PFSK-1 (cell line): ENCODE results near the gene ABCC3.

Source experiments
- POLR2AphosphoS5 ChIP-seq: IDR thresholded peaks from 2 replicates; pipeline ENCODE4 v1.6.1; 2012; ENCODE audit warnings: low read depth, mild to moderate bottlenecking, control low read depth, low read length, moderate library complexity
- SIN3A ChIP-seq: IDR thresholded peaks from 2 replicates; pipeline ENCODE4 v1.6.1; 2012; ENCODE audit warnings: mild to moderate bottlenecking, low read length, moderate library complexity, borderline replicate concordance; ENCODE audit not compliant: insufficient read depth
- TAF1 ChIP-seq: IDR thresholded peaks from 2 replicates; pipeline ENCODE4 v1.6.1; 2012; ENCODE audit warnings: low read length, control low read depth, borderline replicate concordance; ENCODE audit not compliant: insufficient read depth
- TF ChIP-seq, protein P1 (sequence below), 2 experiments: IDR thresholded peaks; 2 replicates each; pipeline versions ENCODE4 v1.6.1 to v1.8.0; 2011 to 2012; ENCODE audit warnings: low read depth in 2 of 2, low read length in 2 of 2, control low read depth in 1 of 2, inconsistent platforms in 1 of 2, mild to moderate bottlenecking in 1 of 2, moderate library complexity in 1 of 2; ENCODE audit not compliant: insufficient read depth in 1 of 2

DNA sequence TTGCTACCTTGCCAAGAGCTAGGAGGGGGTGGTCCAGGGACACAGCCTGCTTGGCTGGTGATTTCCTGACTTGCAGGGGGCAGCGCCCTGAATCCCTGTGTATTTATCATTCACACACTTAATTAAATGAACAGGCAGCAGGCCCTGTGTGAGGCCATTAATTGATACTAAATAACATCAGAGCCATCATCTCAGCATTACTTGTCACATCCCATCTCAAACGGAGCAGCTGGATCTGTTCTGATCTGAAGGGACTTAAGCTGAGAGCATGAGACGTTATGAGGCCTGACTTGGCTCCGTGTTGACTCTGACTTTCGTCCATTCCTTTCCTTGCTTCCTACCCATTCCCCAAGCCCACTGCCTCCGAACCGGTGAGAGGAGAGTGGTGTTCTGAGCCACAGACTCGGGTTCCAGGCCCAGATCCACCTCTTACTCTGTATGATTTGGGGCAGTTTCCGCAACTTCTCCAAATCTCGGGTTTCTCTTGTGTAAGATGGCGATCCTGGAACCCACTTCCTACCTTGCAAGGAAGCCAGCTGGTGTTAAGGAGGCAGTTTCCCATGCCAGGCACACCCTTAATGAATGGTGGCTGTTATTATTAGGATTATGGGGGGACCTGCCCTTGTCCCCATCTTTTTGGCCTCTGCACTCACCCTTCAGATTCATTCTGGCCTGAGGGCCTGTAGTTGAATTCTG lies 40.4 kb upstream of the ABCC3 start:
- no peak for TF ChIP-seq POLR2AphosphoS5
- TF ChIP-seq TAF1 = no peak
- TF ChIP-seq, protein P1, sequence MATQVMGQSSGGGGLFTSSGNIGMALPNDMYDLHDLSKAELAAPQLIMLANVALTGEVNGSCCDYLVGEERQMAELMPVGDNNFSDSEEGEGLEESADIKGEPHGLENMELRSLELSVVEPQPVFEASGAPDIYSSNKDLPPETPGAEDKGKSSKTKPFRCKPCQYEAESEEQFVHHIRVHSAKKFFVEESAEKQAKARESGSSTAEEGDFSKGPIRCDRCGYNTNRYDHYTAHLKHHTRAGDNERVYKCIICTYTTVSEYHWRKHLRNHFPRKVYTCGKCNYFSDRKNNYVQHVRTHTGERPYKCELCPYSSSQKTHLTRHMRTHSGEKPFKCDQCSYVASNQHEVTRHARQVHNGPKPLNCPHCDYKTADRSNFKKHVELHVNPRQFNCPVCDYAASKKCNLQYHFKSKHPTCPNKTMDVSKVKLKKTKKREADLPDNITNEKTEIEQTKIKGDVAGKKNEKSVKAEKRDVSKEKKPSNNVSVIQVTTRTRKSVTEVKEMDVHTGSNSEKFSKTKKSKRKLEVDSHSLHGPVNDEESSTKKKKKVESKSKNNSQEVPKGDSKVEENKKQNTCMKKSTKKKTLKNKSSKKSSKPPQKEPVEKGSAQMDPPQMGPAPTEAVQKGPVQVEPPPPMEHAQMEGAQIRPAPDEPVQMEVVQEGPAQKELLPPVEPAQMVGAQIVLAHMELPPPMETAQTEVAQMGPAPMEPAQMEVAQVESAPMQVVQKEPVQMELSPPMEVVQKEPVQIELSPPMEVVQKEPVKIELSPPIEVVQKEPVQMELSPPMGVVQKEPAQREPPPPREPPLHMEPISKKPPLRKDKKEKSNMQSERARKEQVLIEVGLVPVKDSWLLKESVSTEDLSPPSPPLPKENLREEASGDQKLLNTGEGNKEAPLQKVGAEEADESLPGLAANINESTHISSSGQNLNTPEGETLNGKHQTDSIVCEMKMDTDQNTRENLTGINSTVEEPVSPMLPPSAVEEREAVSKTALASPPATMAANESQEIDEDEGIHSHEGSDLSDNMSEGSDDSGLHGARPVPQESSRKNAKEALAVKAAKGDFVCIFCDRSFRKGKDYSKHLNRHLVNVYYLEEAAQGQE (IDR thresholded peaks at IDR 0.05; ENCODE audit: insufficient read depth in 1 of 2, low read depth in 2 of 2, low read length in 2 of 2) = no peak
- no peak for TF ChIP-seq SIN3A
